Breast epithelium (tissue), 3 donors: ENCODE results near the gene ARHGAP44.

Experiments
- POLR2A ChIP-seq: fragments of 450-650 bp; IDR thresholded peaks from one replicate; pipeline ENCODE4 v1.6.1; 2016; ENCODE audit warnings: antibody characterized with exemption, mild to moderate bottlenecking, moderate library complexity
- POLR2AphosphoS5 ChIP-seq, 3 donors: sonication (generic); formaldehyde crosslinking; IDR thresholded peaks; one replicate each; pipeline ENCODE4 v1.6.1; 2017; ENCODE audit warnings: antibody characterized with exemption in 3 of 3
- TF ChIP-seq, protein P1 (sequence below), 3 donors: fragments of 450-650 bp; IDR thresholded peaks; one replicate each; pipeline ENCODE4 v1.5.1; 2016 to 2017; ENCODE audit warnings: antibody characterized with exemption in 3 of 3, mild to moderate bottlenecking in 3 of 3, moderate library complexity in 3 of 3

DNA sequence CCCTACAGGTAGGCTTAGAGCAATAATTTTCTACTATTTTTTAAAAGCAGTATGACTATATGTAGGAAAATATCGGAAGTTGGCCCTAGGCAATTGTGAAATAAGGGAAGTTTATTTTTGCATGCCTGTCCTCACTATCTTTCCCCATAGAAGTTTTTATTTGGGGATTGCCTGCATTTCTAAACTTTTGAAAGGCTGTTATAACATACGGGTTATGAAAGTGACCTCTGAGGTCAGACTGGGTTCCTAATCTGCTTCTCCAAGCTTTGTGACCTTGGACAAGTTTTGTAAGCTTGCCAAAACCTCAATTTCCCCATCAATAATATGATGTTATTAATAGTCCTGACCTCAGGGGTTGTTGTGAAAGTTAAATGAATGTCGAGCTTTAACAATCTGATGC is 67.1 kb downstream of the ARHGAP44 start:
- TF ChIP-seq, protein P1, sequence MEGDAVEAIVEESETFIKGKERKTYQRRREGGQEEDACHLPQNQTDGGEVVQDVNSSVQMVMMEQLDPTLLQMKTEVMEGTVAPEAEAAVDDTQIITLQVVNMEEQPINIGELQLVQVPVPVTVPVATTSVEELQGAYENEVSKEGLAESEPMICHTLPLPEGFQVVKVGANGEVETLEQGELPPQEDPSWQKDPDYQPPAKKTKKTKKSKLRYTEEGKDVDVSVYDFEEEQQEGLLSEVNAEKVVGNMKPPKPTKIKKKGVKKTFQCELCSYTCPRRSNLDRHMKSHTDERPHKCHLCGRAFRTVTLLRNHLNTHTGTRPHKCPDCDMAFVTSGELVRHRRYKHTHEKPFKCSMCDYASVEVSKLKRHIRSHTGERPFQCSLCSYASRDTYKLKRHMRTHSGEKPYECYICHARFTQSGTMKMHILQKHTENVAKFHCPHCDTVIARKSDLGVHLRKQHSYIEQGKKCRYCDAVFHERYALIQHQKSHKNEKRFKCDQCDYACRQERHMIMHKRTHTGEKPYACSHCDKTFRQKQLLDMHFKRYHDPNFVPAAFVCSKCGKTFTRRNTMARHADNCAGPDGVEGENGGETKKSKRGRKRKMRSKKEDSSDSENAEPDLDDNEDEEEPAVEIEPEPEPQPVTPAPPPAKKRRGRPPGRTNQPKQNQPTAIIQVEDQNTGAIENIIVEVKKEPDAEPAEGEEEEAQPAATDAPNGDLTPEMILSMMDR (IDR thresholded peaks at IDR 0.05), result no peak
- TF ChIP-seq POLR2AphosphoS5 (IDR thresholded peaks at IDR 0.05), result no peak
- no peak for TF ChIP-seq POLR2A
